GM19328 (cell line): ENCODE data around the gene GLS2.
A peak's percentile ranks its signal among the peaks of the same experiment; 100 is the strongest.
"Not testable (repeated sequence)": the region's sequence is repeated elsewhere in the genome, so short reads cannot be mapped to it uniquely, and the experiment has no call there.

Experiments
- ATAC-seq: cut with Tn5 transposase; IDR thresholded peaks from one replicate; pipeline ENCODE4 v1.9.1; 2021; ENCODE audit warnings: mild to moderate bottlenecking, moderate library complexity; ENCODE audit not compliant: unreplicated experiment

The GLS2 gene

GRCh38 chr12:56448860-56449621 lies 38.9 kb downstream of the GLS2 start, which contains the start of gene TIMELESS:
TIMELESS (minus strand) TSS chr12:56449426; CDS start chr12:56434170, 15,256 bp downstream.
- peak; percentile 94 for ATAC-seq

GRCh38 chr12:56443208-56443607 lies 44.8 kb downstream of the GLS2 start:
- not testable (repeated sequence) for ATAC-seq

- no peak for ATAC-seq
Observed at GRCh38 chr12:56437430-56438176, 50.4 kb downstream of the GLS2 start.

- no peak for ATAC-seq
Observed at GRCh38 chr12:56434828-56435227, 53.1 kb downstream of the GLS2 start.

GRCh38 chr12:56431850-56432249 lies 56.1 kb downstream of the GLS2 start:
- no peak for ATAC-seq

GRCh38 chr12:56431288-56431687 lies 56.7 kb downstream of the GLS2 start:
- no peak for ATAC-seq

GRCh38 chr12:56425940-56426438 lies 62.0 kb downstream of the GLS2 start:
- no peak for ATAC-seq

- no peak for ATAC-seq
Observed at GRCh38 chr12:56425193-56425592, 62.8 kb downstream of the GLS2 start.
